ENCODE data around the gene SLC25A52.

Gene SLC25A52

DNA sequence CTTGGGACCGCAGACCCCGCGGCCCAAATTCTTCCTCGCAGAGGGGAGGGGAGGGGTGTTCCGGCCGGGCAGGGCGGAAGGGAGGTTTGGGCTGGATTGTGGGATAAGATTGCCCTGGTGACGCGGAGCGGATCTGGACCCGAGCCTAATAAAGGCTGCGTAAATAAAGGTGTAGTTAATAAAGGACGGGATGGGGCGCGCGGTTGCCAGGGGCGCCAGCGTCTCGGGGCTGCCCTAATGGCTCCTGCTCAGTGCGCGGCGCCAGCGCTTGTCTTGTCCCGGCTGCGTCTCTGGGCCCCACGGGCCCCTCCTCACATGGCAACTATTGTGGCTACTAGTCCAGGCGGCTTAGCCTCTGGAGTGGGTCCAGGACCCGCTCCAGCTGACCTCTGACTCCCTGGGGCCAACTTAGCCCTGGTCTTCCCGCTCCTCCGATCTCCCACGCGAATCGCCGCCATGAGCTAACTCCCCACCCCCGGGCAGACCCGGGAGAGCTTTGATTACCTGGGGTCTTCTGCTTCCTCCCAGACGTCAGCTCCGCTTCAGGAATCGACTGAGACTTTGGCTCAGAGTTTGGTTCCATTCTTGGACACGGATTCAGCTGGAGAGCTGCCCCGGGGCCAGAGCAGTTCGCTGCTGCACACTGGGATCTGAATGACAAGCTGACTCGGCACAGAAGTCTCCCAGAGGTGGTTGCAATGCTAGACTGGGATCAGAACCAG, 36.5 kb downstream of the SLC25A52 start:
- Histone ChIP-seq H3K9me2 (replicated peaks; ENCODE audit: low read depth, low read length) (no peaks in the 10 kb centered on the region), H3K9me3 (ENCODE audit: insufficient read depth, low read depth, low read length) (0 out of 2 replicates have a peak, but pooled peaks cover 3% of the 10 kb centered on the region), H3K9ac (ENCODE audit: low read depth, low read length, poor library complexity, severe bottlenecking) (no peak overlapping the region), H3K4me2 (ENCODE audit: low read depth, low read length, poor library complexity, severe bottlenecking) (no peak overlapping the region), H3K4me3 (ENCODE audit: low read length, poor library complexity, severe bottlenecking) (no peak overlapping the region), H3K79me2 (ENCODE audit: insufficient read depth, low read length) (no peaks in the 10 kb centered on the region), H4K20me1 (ENCODE audit: insufficient read depth, low read length, poor library complexity, severe bottlenecking) (no peaks in the 10 kb centered on the region), H2AFZ (ENCODE audit: low read length) (no peak overlapping the region), H3F3A (ENCODE audit: low read depth) (no peaks in the 10 kb centered on the region), H3K36me3 (ENCODE audit: insufficient read depth, low read length) (no peaks in the 10 kb centered on the region), H3K4me1 (ENCODE audit: insufficient read depth, low read length, poor library complexity, severe bottlenecking) (no peaks in the 10 kb centered on the region), H3K27me3 (ENCODE audit: insufficient read depth, low read length, poor library complexity, severe bottlenecking) (no peaks in the 10 kb centered on the region)
- TF ChIP-seq, protein P1, sequence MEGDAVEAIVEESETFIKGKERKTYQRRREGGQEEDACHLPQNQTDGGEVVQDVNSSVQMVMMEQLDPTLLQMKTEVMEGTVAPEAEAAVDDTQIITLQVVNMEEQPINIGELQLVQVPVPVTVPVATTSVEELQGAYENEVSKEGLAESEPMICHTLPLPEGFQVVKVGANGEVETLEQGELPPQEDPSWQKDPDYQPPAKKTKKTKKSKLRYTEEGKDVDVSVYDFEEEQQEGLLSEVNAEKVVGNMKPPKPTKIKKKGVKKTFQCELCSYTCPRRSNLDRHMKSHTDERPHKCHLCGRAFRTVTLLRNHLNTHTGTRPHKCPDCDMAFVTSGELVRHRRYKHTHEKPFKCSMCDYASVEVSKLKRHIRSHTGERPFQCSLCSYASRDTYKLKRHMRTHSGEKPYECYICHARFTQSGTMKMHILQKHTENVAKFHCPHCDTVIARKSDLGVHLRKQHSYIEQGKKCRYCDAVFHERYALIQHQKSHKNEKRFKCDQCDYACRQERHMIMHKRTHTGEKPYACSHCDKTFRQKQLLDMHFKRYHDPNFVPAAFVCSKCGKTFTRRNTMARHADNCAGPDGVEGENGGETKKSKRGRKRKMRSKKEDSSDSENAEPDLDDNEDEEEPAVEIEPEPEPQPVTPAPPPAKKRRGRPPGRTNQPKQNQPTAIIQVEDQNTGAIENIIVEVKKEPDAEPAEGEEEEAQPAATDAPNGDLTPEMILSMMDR (conservative IDR thresholded peaks at IDR 0.05; ENCODE audit: low read length): no peak
- TF ChIP-seq EZH2phosphoT487 (IDR thresholded peaks at IDR 0.05; ENCODE audit: borderline replicate concordance): no peak

DNA sequence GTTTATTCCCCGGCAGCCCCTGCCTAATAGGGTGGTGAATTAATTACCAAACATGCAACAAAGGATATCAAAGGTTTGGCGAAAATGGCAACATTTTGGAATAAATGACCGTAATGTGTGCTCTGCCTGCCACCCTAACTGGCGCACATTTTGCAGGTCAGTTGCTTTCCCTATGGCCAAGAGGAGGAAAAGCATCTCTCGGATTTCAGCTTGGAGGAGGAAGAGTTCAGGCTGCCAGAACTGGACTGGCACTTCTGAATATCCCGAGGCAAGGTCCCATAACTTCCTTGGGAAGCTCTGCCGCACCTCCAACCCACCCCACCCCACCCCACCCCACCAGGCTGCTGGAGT, 37.1 kb downstream of the SLC25A52 start:
- Histone ChIP-seq H3K79me2 (ENCODE audit: insufficient read depth, low read length) (no peaks in the 10 kb centered on the region), H3K9me3 (ENCODE audit: insufficient read depth, low read depth, low read length) (0 out of 2 replicates have a peak, but pooled peaks cover 8% of the 10 kb centered on the region), H3K4me3 (ENCODE audit: low read length, poor library complexity, severe bottlenecking) (no peak overlapping the region), H4K20me1 (ENCODE audit: insufficient read depth, low read length, poor library complexity, severe bottlenecking) (no peaks in the 10 kb centered on the region), H3K9me2 (replicated peaks; ENCODE audit: low read depth, low read length) (no peaks in the 10 kb centered on the region), H3K4me1 (ENCODE audit: insufficient read depth, low read length, poor library complexity, severe bottlenecking) (no peaks in the 10 kb centered on the region), H3K9ac (ENCODE audit: low read depth, low read length, poor library complexity, severe bottlenecking) (no peak overlapping the region), H3K36me3 (ENCODE audit: insufficient read depth, low read length) (no peaks in the 10 kb centered on the region), H3K4me2 (ENCODE audit: low read depth, low read length, poor library complexity, severe bottlenecking) (no peak overlapping the region), H3F3A (ENCODE audit: low read depth) (no peaks in the 10 kb centered on the region), H3K27me3 (ENCODE audit: insufficient read depth, low read length, poor library complexity, severe bottlenecking) (no peaks in the 10 kb centered on the region), H2AFZ (ENCODE audit: low read length) (no peak overlapping the region)
- TF ChIP-seq EZH2phosphoT487 (IDR thresholded peaks at IDR 0.05; ENCODE audit: borderline replicate concordance): no peak
- TF ChIP-seq, protein P1 (conservative IDR thresholded peaks at IDR 0.05; ENCODE audit: low read length): no peak

DNA sequence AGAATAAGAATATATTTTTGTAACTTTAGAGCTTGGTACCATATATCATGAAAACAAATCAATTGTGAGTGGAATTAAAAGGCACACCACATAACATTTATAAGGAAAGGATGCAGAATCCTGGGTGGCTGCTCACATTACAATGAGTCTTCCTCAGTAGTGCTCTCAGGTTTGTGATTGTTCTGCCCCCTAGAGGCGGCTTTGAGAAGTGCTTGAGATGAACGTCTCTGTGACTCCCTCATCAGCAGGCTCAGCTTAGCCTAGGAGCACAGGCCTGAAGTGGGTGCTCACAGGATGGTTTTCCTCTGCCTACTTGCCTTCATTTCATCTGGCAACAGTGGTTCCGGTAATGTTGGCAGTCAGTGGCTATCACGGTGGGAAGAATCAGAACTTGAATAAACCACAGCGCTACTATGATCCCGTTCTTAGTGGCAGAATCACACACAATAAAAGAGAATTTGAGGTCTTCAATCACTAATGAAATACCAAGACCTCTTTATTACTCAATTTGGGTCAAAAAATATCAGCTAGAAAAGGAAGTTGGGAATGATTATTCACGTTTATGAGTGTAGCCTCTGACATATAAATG, 38.2 kb downstream of the SLC25A52 start:
- no peaks in the 10 kb centered on the region for H4K20me1 ChIP-seq (ENCODE audit: insufficient read depth, low read length, poor library complexity, severe bottlenecking)
- no peaks in the 10 kb centered on the region for H3K9me2 ChIP-seq (replicated peaks; ENCODE audit: low read depth, low read length)

More for the DNA sequence above, 38.2 kb downstream of the SLC25A52 start:
- Histone ChIP-seq H3K4me1 (ENCODE audit: insufficient read depth, low read length, poor library complexity, severe bottlenecking) (no peaks in the 10 kb centered on the region), H3F3A (ENCODE audit: low read depth) (no peaks in the 10 kb centered on the region), H3K27me3 (ENCODE audit: insufficient read depth, low read length, poor library complexity, severe bottlenecking) (no peaks in the 10 kb centered on the region), H3K4me3 (ENCODE audit: low read length, poor library complexity, severe bottlenecking) (no peak overlapping the region), H3K9me3 (ENCODE audit: insufficient read depth, low read depth, low read length) (0 out of 2 replicates have a peak, but pooled peaks cover 8% of the 10 kb centered on the region), H3K9ac (ENCODE audit: low read depth, low read length, poor library complexity, severe bottlenecking) (no peak overlapping the region), H3K79me2 (ENCODE audit: insufficient read depth, low read length) (no peaks in the 10 kb centered on the region), H3K36me3 (ENCODE audit: insufficient read depth, low read length) (no peaks in the 10 kb centered on the region), H3K4me2 (ENCODE audit: low read depth, low read length, poor library complexity, severe bottlenecking) (no peak overlapping the region), H2AFZ (ENCODE audit: low read length) (no peak overlapping the region)
- TF ChIP-seq EZH2phosphoT487 (IDR thresholded peaks at IDR 0.05; ENCODE audit: borderline replicate concordance): no peak
- TF ChIP-seq, protein P1 (conservative IDR thresholded peaks at IDR 0.05; ENCODE audit: low read length): peak; percentile 92
